Measurements from ENCODE around the gene FAM120B. TPM values are rescaled to one million over a fixed set of nuclear protein-coding genes. Genes with fewer than 3 reads are reported as not detected.

FAM120B gene
- total RNA-seq, 1 experiment from 2014 or later = 25.2 TPM

DNA sequence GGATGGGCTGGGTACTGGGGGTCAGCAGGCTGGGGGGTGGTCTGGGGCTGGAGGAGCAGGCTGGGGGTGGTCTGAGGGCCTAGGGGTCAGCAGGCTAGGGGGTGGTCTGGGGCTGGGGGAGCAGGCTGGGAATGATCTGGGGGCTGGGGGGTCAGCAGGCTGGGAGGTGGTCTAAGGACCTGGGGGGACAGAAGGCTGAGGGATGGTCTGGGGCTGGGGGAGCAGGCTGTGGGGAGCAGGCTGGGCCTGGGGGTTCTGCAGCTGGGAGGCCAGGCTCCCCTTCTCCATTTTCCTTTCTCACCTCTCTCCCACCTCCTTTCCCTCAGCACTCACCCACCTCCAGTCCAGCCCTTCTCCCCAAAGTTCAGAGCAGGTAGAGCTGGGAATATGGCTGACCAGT, 132.3 kb downstream of the FAM120B start (continued):
- no peak for TF ChIP-seq ELF1 (IDR thresholded peaks at IDR 0.05; ENCODE audit: borderline replicate concordance, low read depth)
- no peak for TF ChIP-seq CEBPB (IDR thresholded peaks at IDR 0.05; ENCODE audit: low read depth)

DNA sequence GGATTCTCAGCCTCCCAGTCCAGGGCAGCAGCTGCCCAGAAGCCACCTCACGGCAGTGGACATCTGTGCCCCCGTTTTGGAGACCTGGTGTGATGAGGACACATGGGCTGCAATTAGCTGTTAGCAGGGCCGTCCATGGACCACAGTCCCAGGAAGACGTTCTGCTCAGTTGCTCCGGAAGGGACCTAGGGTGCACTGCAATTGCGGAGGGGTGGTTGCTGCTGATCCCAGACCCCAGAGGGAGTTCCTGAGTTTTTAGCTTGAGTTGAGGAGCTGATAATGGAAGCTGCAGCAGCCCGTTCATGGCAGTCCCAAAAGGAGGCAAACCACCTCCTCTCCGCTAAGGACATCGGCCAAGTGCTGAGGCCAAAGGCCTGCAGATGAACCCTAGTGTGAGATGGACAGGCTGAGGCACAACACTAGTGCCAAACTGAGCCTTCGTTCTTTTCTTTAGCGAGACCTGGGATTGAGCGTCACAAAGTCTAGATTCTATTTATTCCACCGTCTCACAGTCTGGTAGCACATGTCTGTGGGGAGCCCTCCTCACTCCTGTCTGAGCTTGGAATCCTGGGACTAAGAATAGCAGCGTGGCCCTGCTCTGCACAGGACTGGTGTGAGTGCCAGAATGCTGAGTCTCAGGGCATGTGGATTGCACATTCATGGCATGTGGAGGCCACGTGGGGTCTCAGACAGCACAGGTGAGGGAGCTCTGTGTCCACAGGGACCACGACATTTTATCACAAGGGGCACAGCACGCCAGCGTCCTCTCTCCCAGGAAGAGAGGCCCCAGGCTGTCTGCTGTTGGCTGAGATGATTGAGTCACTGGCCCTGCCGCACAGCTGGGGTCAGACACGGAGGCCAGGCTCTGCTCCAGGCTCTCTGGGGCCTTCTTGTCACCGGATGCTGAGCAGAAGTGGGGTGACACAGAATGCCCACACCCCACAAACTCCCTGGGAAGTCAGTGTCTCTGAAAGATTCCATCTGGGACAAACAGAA, 133.1 kb downstream of the FAM120B start:
- Histone ChIP-seq H3K4me2 (ENCODE audit: low read length) (no peak overlapping the region), H2AFZ (ENCODE audit: low read depth, low read length, poor library complexity, severe bottlenecking) (no peak overlapping the region), H3K4me3 (replicated peaks in 1 of 2; ENCODE audit: low read depth in 1 of 2, low read length in 2 of 2) (no peak overlapping the region), H3K4me1 (ENCODE audit: control insufficient read depth in 1 of 2, insufficient read depth in 2 of 2, low read length in 2 of 2) (peaks cover 0 to 5% of the 10 kb centered on the region in 2 experiments; a peak in 1 of 4 replicates), H3K9me3 (ENCODE audit: control insufficient read depth in 1 of 2, insufficient read depth in 1 of 2, low read depth in 1 of 2, low read length in 2 of 2) (no peaks in the 10 kb centered on the region), H3K79me2 (ENCODE audit: insufficient read depth, low read length) (no peaks in the 10 kb centered on the region), H3K9me2 (ENCODE audit: insufficient read depth) (no peaks in the 10 kb centered on the region), H4K20me1 (ENCODE audit: insufficient read depth) (no peaks in the 10 kb centered on the region), H3K27me3 (ENCODE audit: insufficient read depth, low read length) (no peaks in the 10 kb centered on the region), H3K36me3 (ENCODE audit: control insufficient read depth in 1 of 2, insufficient read depth in 2 of 2, low read length in 2 of 2) (no peaks in the 10 kb centered on the region), H3K27ac (ENCODE audit: low read depth, low read length) (no peak overlapping the region), H3K9ac (ENCODE audit: low read length) (no peak overlapping the region)
- no TSS peak for BruUV-seq (replicated peaks)
- RAD21 ChIA-PET (ENCODE audit: low non-redundant PET in 1 of 2, low total read pairs in 2 of 2, uncharacterized antibody in 2 of 2, unreplicated experiment in 2 of 2) = no interaction called here
- intact Hi-C loops (cut with micrococcal nuclease) = no loop called here
- DNase-seq (ENCODE audit: low read depth, low spot score) (no peak), ATAC-seq (no peak)
- POLR2A ChIA-PET = no interaction called here
- TF ChIP-seq, protein P1, sequence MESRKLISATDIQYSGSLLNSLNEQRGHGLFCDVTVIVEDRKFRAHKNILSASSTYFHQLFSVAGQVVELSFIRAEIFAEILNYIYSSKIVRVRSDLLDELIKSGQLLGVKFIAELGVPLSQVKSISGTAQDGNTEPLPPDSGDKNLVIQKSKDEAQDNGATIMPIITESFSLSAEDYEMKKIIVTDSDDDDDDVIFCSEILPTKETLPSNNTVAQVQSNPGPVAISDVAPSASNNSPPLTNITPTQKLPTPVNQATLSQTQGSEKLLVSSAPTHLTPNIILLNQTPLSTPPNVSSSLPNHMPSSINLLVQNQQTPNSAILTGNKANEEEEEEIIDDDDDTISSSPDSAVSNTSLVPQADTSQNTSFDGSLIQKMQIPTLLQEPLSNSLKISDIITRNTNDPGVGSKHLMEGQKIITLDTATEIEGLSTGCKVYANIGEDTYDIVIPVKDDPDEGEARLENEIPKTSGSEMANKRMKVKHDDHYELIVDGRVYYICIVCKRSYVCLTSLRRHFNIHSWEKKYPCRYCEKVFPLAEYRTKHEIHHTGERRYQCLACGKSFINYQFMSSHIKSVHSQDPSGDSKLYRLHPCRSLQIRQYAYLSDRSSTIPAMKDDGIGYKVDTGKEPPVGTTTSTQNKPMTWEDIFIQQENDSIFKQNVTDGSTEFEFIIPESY (IDR thresholded peaks at IDR 0.05; ENCODE audit: extremely low read depth, insufficient replicate concordance, low read length) = no peak
- no peak for TF ChIP-seq EGR1 (IDR thresholded peaks at IDR 0.05; ENCODE audit: low read depth)
- TF ChIP-seq EZH2 (IDR thresholded peaks at IDR 0.05) = no peak
- no peak for TF ChIP-seq YY1 (IDR thresholded peaks at IDR 0.05; ENCODE audit: extremely low read depth, insufficient replicate concordance, low read depth, low read length)
- TF ChIP-seq, protein P2, sequence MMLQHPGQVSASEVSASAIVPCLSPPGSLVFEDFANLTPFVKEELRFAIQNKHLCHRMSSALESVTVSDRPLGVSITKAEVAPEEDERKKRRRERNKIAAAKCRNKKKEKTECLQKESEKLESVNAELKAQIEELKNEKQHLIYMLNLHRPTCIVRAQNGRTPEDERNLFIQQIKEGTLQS (IDR thresholded peaks at IDR 0.05) = no peak
- no peak for TF ChIP-seq ELF1 (IDR thresholded peaks at IDR 0.05; ENCODE audit: borderline replicate concordance, low read depth)
- TF ChIP-seq CBX3 (IDR thresholded peaks at IDR 0.05; ENCODE audit: low read depth) = no peak
- TF ChIP-seq RAD21 (IDR thresholded peaks at IDR 0.05; ENCODE audit: low read depth) = no peak
- TF ChIP-seq, protein P3, sequence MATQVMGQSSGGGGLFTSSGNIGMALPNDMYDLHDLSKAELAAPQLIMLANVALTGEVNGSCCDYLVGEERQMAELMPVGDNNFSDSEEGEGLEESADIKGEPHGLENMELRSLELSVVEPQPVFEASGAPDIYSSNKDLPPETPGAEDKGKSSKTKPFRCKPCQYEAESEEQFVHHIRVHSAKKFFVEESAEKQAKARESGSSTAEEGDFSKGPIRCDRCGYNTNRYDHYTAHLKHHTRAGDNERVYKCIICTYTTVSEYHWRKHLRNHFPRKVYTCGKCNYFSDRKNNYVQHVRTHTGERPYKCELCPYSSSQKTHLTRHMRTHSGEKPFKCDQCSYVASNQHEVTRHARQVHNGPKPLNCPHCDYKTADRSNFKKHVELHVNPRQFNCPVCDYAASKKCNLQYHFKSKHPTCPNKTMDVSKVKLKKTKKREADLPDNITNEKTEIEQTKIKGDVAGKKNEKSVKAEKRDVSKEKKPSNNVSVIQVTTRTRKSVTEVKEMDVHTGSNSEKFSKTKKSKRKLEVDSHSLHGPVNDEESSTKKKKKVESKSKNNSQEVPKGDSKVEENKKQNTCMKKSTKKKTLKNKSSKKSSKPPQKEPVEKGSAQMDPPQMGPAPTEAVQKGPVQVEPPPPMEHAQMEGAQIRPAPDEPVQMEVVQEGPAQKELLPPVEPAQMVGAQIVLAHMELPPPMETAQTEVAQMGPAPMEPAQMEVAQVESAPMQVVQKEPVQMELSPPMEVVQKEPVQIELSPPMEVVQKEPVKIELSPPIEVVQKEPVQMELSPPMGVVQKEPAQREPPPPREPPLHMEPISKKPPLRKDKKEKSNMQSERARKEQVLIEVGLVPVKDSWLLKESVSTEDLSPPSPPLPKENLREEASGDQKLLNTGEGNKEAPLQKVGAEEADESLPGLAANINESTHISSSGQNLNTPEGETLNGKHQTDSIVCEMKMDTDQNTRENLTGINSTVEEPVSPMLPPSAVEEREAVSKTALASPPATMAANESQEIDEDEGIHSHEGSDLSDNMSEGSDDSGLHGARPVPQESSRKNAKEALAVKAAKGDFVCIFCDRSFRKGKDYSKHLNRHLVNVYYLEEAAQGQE (IDR thresholded peaks at IDR 0.05; ENCODE audit: low read depth) = no peak
- TF ChIP-seq SRF (IDR thresholded peaks at IDR 0.05; ENCODE audit: low read depth) = no peak
- TF ChIP-seq CEBPB (IDR thresholded peaks at IDR 0.05; ENCODE audit: low read depth) = no peak
- no peak for TF ChIP-seq TCF7L2 (IDR thresholded peaks at IDR 0.05; ENCODE audit: borderline replicate concordance, extremely low read depth, insufficient read depth, insufficient read length)
- CTCF ChIA-PET = interaction anchor here (0.5 kb wide), 1 partner anchor 89 kb away, joined by 3 read pairs; no protein-coding TSS in a partner anchor

Measured in HCT116 (cell line).